ENCODE measurements around the gene BAIAP2.

- TF ChIP-seq, protein P1, sequence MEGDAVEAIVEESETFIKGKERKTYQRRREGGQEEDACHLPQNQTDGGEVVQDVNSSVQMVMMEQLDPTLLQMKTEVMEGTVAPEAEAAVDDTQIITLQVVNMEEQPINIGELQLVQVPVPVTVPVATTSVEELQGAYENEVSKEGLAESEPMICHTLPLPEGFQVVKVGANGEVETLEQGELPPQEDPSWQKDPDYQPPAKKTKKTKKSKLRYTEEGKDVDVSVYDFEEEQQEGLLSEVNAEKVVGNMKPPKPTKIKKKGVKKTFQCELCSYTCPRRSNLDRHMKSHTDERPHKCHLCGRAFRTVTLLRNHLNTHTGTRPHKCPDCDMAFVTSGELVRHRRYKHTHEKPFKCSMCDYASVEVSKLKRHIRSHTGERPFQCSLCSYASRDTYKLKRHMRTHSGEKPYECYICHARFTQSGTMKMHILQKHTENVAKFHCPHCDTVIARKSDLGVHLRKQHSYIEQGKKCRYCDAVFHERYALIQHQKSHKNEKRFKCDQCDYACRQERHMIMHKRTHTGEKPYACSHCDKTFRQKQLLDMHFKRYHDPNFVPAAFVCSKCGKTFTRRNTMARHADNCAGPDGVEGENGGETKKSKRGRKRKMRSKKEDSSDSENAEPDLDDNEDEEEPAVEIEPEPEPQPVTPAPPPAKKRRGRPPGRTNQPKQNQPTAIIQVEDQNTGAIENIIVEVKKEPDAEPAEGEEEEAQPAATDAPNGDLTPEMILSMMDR (IDR thresholded peaks at IDR 0.05): no peak
- no peak for TF ChIP-seq EZH2 (IDR thresholded peaks at IDR 0.05; ENCODE audit: borderline replicate concordance, insufficient read depth, low read depth, low read length, poor library complexity, severe bottlenecking)
Observed at GRCh38 chr17:81033535-81034167, 1.3 kb upstream of the BAIAP2 start.
